ENCODE results near the gene CSPG4. TPM values are rescaled to one million over a fixed set of nuclear protein-coding genes. Genes with fewer than 3 reads are reported as not detected.

Gene CSPG4
- total and polyA plus RNA-seq, 2 of the 4 experiments (the other 2 are of a cell fraction), result 12.4 to 28.4 TPM

- Histone ChIP-seq H4K5ac (ENCODE audit: low read depth, low read length) (no peak overlapping the region), H2BK120ac (ENCODE audit: low read depth, low read length) (no peak overlapping the region), H3K27me3 (ENCODE audit: control insufficient read depth, insufficient read depth, low read length) (peaks cover 11% of the 10 kb centered on the region), H4K20me1 (ENCODE audit: insufficient read depth, low read length) (no peaks in the 10 kb centered on the region), H3K23ac (ENCODE audit: low read depth, low read length) (no peak overlapping the region), H2AK9ac (replicated peaks; ENCODE audit: low read depth, low read length, poor library complexity) (no peak overlapping the region), H4K91ac (ENCODE audit: insufficient read depth, low read depth, low read length) (no peak overlapping the region), H2BK20ac (ENCODE audit: low read depth, low read length) (no peak overlapping the region), H3K9me3 (ENCODE audit: control insufficient read depth, insufficient read depth, low read length) (peaks cover under 1% of the 10 kb centered on the region; the same call in 1 of the 2 replicates), H2AFZ (replicated peaks; ENCODE audit: low read length, poor library complexity) (no peak overlapping the region), H3K4me3 (ENCODE audit: insufficient read depth, low read depth, low read length) (no peak overlapping the region), H3K4ac (ENCODE audit: low read depth, low read length) (no peak overlapping the region), H2AK5ac (ENCODE audit: low read depth, low read length) (no peak overlapping the region), H3K36me3 (ENCODE audit: control insufficient read depth, insufficient read depth, low read length) (no peaks in the 10 kb centered on the region), H3K18ac (ENCODE audit: low read depth, low read length) (no peak overlapping the region), H3K14ac (replicated peaks; ENCODE audit: low read depth, low read length) (no peak overlapping the region), H3K79me1 (ENCODE audit: low read depth in 1 of 2, low read length in 2 of 2) (no peaks in the 10 kb centered on the region), H3K4me2 (ENCODE audit: low read depth, low read length) (no peak overlapping the region), H4K8ac (ENCODE audit: low read depth in 2 of 2, low read length in 2 of 2) (no peak overlapping the region), H3K56ac (ENCODE audit: extremely low read depth, insufficient read depth, low read length) (no peak overlapping the region), H2BK15ac (ENCODE audit: low read depth, low read length) (no peak overlapping the region), H3K9ac (ENCODE audit: low read depth, low read length) (no peak overlapping the region), H2BK5ac (ENCODE audit: low read depth, low read length, poor library complexity, severe bottlenecking) (no peak overlapping the region), H3K27ac (ENCODE audit: insufficient read depth, low read length) (no peak overlapping the region), H3K9me1 (ENCODE audit: insufficient read depth, low read length) (no peaks in the 10 kb centered on the region), H3K4me1 (ENCODE audit: control insufficient read depth, insufficient read depth, low read length) (no peaks in the 10 kb centered on the region)
- BruUV-seq (replicated peaks), result no TSS peak
- ChIA-PET POLR2A (ENCODE audit: unreplicated experiment) (no interaction called here), CTCF (no interaction called here)
- WGBS, 2 experiments (ENCODE audit: extremely low coverage in 2 of 2, insufficient read length in 1 of 2), result 72% methylated on average over 3 of the region's 10 CpGs; no CpG with 5 or more reads in 1 of the 2 experiments
- intact Hi-C loops (cut with micrococcal nuclease), result no loop called here
- in situ Hi-C loops (cut with MboI; ENCODE audit: low sequenced_read_pairs), result no loop called here
- no peak for TF ChIP-seq CEBPB (IDR thresholded peaks at IDR 0.05; ENCODE audit: low read depth, low read length)
- TF ChIP-seq RAD21 (IDR thresholded peaks at IDR 0.05; ENCODE audit: low read length), result no peak
- TF ChIP-seq POLR2A (IDR thresholded peaks at IDR 0.05; ENCODE audit: low read depth, low read length), result no peak
- TF ChIP-seq BHLHE40 (IDR thresholded peaks at IDR 0.05; ENCODE audit: low read depth, low read length), result no peak
- TF ChIP-seq SMC3 (IDR thresholded peaks at IDR 0.05; ENCODE audit: low read depth, low read length), result no peak
- no peak for TF ChIP-seq FOS (IDR thresholded peaks at IDR 0.05; ENCODE audit: low read depth, low read length)
- TF ChIP-seq MAFK (IDR thresholded peaks at IDR 0.05; ENCODE audit: low read depth, low read length), result no peak
- TF ChIP-seq MAZ (IDR thresholded peaks at IDR 0.05; ENCODE audit: borderline replicate concordance, low read depth, low read length), result no peak
- no peak for TF ChIP-seq ELK1 (IDR thresholded peaks at IDR 0.05; ENCODE audit: borderline replicate concordance, low read depth, low read length)
- TF ChIP-seq NFE2L2 (IDR thresholded peaks at IDR 0.05; ENCODE audit: low read depth, low read length), result no peak
- TF ChIP-seq RCOR1 (IDR thresholded peaks at IDR 0.05; ENCODE audit: insufficient replicate concordance, low read length), result no peak
- no peak for TF ChIP-seq CTCF (conservative IDR thresholded peaks at IDR 0.05; ENCODE audit: low read depth, low read length)
- no peak for TF ChIP-seq RFX5 (IDR thresholded peaks at IDR 0.05; ENCODE audit: low read depth, low read length)
- no peak for TF ChIP-seq CHD1 (IDR thresholded peaks at IDR 0.05; ENCODE audit: low read depth, low read length)
- ATAC-seq (ENCODE audit: low read depth), result no peak
- DNase-seq, result no peak
- dilution Hi-C loops (cut with HindIII; ENCODE audit: low sequenced_read_pairs, unreplicated experiment), result no loop called here
Measured at GRCh38 chr15:75750261-75751050, 37.8 kb upstream of the CSPG4 start.

Data from IMR-90 (cell line).